Smooth muscle cell (in vitro differentiated cells): Measurements from ENCODE around the gene NLK. TPM values are rescaled to one million over a fixed set of nuclear protein-coding genes. Genes with fewer than 3 reads are reported as not detected.

Experiments used
- DNase-seq: peaks from one replicate; lab custom pipeline; 2025; ENCODE audit not compliant: unreplicated experiment; lab: John Stamatoyannopoulos, UW
- H2AFZ ChIP-seq: fragments of 200-600 bp; sonication (generic); 2 replicates; pipeline ENCODE4 v1.6.0; 2016; ENCODE audit warnings: antibody characterized with exemption, low read depth, mild to moderate bottlenecking
- H3F3A ChIP-seq: fragments of 200-600 bp; sonication (generic); 2 replicates; pipeline ENCODE4 v1.6.0; 2017; ENCODE audit warnings: antibody characterized with exemption, low read depth
- H3K27ac ChIP-seq: fragments of 200-600 bp; sonication (generic); 2 replicates; pipeline ENCODE4 v1.5.1; 2016; ENCODE audit warnings: low read depth, mild to moderate bottlenecking
- H3K27me3 ChIP-seq: fragments of 200-600 bp; sonication (generic); 2 replicates; pipeline ENCODE4 v1.6.1; 2016; ENCODE audit warnings: low read depth, mild to moderate bottlenecking
- H3K36me3 ChIP-seq: fragments of 200-600 bp; sonication (generic); 2 replicates; pipeline ENCODE4 v1.5.1; 2016; ENCODE audit warnings: low read depth
- H3K4me1 ChIP-seq: fragments of 200-600 bp; sonication (generic); 2 replicates; pipeline ENCODE4 v1.5.1; 2016; ENCODE audit warnings: low read depth
- H3K4me2 ChIP-seq: fragments of 200-600 bp; sonication (generic); 2 replicates; pipeline ENCODE4 v1.6.0; 2016; ENCODE audit warnings: mild to moderate bottlenecking
- H3K4me3 ChIP-seq: fragments of 200-600 bp; sonication (generic); 2 replicates; pipeline ENCODE4 v1.5.1; 2016; ENCODE audit warnings: mild to moderate bottlenecking
- H3K79me2 ChIP-seq: fragments of 200-600 bp; sonication (generic); 2 replicates; pipeline ENCODE4 v1.6.0; 2016; ENCODE audit warnings: low read depth, mild to moderate bottlenecking
- H3K9ac ChIP-seq: fragments of 200-600 bp; sonication (generic); 2 replicates; pipeline ENCODE4 v1.6.0; 2016; ENCODE audit warnings: low read depth
- H3K9me3 ChIP-seq: fragments of 200-600 bp; sonication (generic); replicated peaks from 2 replicates; pipeline ENCODE4 v1.5.1; 2016; ENCODE audit warnings: low read depth
- H4K20me1 ChIP-seq: fragments of 200-600 bp; sonication (generic); 2 replicates; pipeline ENCODE4 v1.6.0; 2016; ENCODE audit warnings: low read depth
- CTCF ChIP-seq: fragments of 200-600 bp; sonication (generic); IDR thresholded peaks from 2 replicates; pipeline ENCODE4 v1.5.1; 2017; ENCODE audit warnings: borderline replicate concordance, mild to moderate bottlenecking, antibody characterized with exemption; ENCODE audit not compliant: insufficient read depth, poor library complexity, severe bottlenecking
- WGBS: methylation state at CpG from one replicate; pipeline ENCODE4 v1.1.7; 2016; ENCODE audit warnings: low lambda C conversion rate; 5-methylcytosine and 5-hydroxymethylcytosine counted together
- polyA plus RNA-seq: library from polyadenylated mRNA; unstranded; fragments of >200 nt; fragmentation: Nextera tagmentation; extraction: Ambion mirVana; gene quantifications from 2 replicates; pipeline ENCODE4 v1.2.1, GENCODE V29; 2016
- total RNA-seq: library from RNA; depleted of rRNA; stranded (reverse); fragments of >200 nt; gene quantifications from 2 replicates; pipeline ENCODE4 v1.2.3, GENCODE V29; 2014

The NLK gene
- total and polyA plus RNA-seq, 2 experiments from 2014 or later, result 1.8 to 18.0 TPM

- Histone ChIP-seq H3K4me1 (peaks cover 6% of the 10 kb centered on the region), H4K20me1 (no peaks in the 10 kb centered on the region), H3K9ac (no peak overlapping the region), H3K4me3 (no peak overlapping the region), H3K36me3 (no peaks in the 10 kb centered on the region), H3K4me2 (no peak overlapping the region), H3K9me3 (no peaks in the 10 kb centered on the region), H3F3A (no peaks in the 10 kb centered on the region), H3K27ac (no peak overlapping the region), H2AFZ (no peak overlapping the region), H3K79me2 (no peaks in the 10 kb centered on the region), H3K27me3 (no peaks in the 10 kb centered on the region)
- DNase-seq, result no peak
- TF ChIP-seq CTCF, result no peak
- WGBS, result 50% methylated on average over 1 of the region's 1 CpG
Measured at GRCh38 chr17:28225867-28226266, 183.4 kb downstream of the NLK start.

- no peak overlapping the region for H2AFZ ChIP-seq
- H3K27ac ChIP-seq, result no peak overlapping the region
- no peak for TF ChIP-seq CTCF
- WGBS, result 79% methylated on average over 28 of the region's 28 CpGs
- H3K4me2 ChIP-seq, result peak overlapping the region; percentile 85
- no peak for DNase-seq
- no peaks in the 10 kb centered on the region for H3F3A ChIP-seq
- H3K4me3 ChIP-seq, result peak overlapping the region; percentile 50
- no peaks in the 10 kb centered on the region for H3K27me3 ChIP-seq
- H3K9ac ChIP-seq, result no peak overlapping the region
- H3K9me3 ChIP-seq, result no peaks in the 10 kb centered on the region
- H3K36me3 ChIP-seq, result no peaks in the 10 kb centered on the region
- peaks cover 6% of the 10 kb centered on the region for H3K4me1 ChIP-seq
- no peaks in the 10 kb centered on the region for H3K79me2 ChIP-seq
- no peaks in the 10 kb centered on the region for H4K20me1 ChIP-seq
Measured at GRCh38 chr17:28226563-28227315, 184.3 kb downstream of the NLK start.

GRCh38 chr17:28227316-28228108, 185.0 kb downstream of the NLK start:
- H3K4me3 ChIP-seq, result peak overlapping the region; percentile 50
- H3F3A ChIP-seq, result no peaks in the 10 kb centered on the region
- no peak for TF ChIP-seq CTCF
- H3K27me3 ChIP-seq, result no peaks in the 10 kb centered on the region
- no peaks in the 10 kb centered on the region for H3K79me2 ChIP-seq
- H3K27ac ChIP-seq, result no peak overlapping the region
- H3K36me3 ChIP-seq, result no peaks in the 10 kb centered on the region
- H3K4me1 ChIP-seq, result peaks cover 6% of the 10 kb centered on the region
- H3K9me3 ChIP-seq, result no peaks in the 10 kb centered on the region
- H3K9ac ChIP-seq, result peak overlapping the region; percentile 6
- H3K4me2 ChIP-seq, result peak overlapping the region; percentile 85
- no peaks in the 10 kb centered on the region for H4K20me1 ChIP-seq
- WGBS, result 4% methylated on average over 49 of the region's 66 CpGs
- DNase-seq, result no peak
- peak overlapping the region; percentile 72 for H2AFZ ChIP-seq
